ENCODE results near the gene CEP55.
"Not testable (repeated sequence)": the region's sequence is repeated elsewhere in the genome, so short reads cannot be mapped to it uniquely, and the experiment has no call there.

Gene CEP55

DNA sequence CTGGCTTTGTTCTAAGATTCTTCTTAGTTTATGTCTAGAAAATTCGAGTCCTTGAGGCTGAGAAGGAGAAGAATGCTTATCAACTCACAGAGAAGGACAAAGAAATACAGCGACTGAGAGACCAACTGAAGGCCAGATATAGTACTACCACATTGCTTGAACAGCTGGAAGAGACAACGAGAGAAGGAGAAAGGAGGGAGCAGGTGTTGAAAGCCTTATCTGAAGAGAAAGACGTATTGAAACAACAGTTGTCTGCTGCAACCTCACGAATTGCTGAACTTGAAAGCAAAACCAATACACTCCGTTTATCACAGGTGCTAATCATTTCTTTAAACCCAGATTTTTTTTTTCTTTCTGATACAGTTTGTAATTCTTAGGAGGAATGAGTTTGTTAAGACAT is 6.7 kb downstream of the CEP55 start:
- in situ Hi-C loops (cut with MboI; ENCODE audit: low sequenced_read_pairs): no loop called here

DNA sequence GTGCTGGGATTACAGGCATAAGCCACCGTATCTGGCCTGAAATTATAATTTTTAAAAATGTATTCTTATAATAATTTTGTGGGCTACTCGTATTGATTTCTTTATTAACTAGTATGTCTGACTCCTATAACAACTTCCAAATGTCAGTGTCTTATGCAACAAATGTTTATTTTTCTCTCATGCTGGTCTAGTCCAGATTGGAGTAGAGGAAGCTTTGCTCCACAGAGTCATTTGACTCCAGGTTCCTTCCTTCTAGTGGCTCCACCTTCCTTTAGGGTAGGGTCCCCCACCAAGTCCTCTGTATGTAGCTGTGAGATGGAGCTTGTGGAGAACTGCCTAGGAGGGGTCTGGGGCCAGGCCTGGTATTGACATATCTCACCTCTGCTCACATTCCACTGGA is 8.7 kb downstream of the CEP55 start:
- in situ Hi-C loops (cut with MboI; ENCODE audit: low sequenced_read_pairs): no loop called here

DNA sequence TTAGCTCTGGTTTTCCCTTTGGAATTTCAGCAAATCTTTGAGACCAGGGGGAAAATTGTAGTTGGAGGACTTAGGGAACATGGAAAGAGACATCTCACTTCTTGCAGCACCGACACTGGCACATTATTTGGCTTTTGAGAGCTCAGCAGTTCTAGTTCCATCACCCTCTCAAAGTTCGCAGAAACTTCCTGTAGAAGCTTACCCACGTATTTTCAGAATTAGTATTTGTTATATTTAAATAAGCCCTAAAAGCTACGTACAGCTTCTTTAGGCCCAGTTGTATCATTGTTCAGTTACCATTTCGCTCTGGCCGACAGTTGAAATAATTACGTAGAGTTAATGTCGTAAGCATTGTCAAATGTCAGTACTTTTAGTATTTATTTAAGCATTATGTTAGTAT is 13.4 kb downstream of the CEP55 start:
- in situ Hi-C loops (cut with MboI; ENCODE audit: low sequenced_read_pairs): no loop called here

DNA sequence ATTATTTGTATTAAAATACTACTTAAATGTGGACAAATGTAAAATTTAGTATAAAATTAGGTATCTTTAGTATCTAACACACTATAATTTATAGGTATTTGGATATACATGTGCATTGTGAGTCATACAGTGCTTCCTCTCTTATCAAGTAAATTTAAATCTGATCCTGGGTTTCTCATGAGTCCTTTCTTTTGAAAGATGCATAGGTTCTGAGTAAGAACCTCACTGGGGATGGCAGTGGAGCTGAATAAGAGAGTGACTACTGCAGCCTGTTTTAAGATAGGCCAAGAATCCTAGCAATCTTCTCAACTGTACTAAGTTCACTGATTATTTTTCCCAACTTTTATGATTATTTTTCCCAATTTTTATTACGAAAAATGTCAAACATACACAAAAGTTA is 16.2 kb downstream of the CEP55 start:
- in situ Hi-C loops (cut with MboI; ENCODE audit: low sequenced_read_pairs): no loop called here

DNA sequence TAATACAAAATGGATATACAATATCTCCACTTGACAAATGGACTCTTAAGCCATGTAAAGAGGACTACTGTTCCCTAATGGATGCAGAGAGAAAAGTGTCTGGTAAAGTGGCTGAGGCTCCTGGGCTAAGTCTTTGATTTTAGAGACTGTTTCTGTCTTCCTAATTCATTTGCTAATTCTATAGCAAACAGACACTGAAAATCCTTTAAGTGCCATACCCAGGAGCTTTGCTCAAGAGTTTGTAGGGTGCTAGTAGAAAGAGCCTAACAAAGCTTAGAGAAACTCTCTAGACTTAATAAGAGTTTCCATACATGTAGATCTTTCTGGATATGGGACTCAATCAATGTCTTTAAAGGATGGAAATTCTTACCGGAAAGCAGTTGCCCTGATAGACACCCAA is 16.7 kb downstream of the CEP55 start:
- in situ Hi-C loops (cut with MboI; ENCODE audit: low sequenced_read_pairs): no loop called here

DNA sequence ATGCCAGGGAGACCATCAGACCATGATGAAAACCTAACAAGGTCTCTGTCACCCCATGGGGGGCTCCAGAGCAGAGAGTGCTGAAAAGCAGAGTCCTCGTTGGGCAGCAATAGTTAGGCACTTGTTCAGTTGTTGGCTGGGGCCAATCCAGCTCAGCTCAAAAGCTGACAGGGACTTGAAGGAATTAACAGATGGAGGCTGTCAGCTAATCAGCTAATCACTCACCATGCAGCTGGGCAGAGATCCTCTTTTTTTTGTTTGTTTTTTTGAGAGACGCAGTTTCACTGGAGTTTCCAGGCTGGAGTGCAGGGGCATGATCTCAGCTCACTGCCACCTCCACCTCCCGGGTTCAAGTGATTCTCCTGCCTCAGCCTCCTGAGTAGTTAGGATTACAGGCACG is 18.1 kb downstream of the CEP55 start:
- in situ Hi-C loops (cut with MboI; ENCODE audit: low sequenced_read_pairs): no loop called here

DNA sequence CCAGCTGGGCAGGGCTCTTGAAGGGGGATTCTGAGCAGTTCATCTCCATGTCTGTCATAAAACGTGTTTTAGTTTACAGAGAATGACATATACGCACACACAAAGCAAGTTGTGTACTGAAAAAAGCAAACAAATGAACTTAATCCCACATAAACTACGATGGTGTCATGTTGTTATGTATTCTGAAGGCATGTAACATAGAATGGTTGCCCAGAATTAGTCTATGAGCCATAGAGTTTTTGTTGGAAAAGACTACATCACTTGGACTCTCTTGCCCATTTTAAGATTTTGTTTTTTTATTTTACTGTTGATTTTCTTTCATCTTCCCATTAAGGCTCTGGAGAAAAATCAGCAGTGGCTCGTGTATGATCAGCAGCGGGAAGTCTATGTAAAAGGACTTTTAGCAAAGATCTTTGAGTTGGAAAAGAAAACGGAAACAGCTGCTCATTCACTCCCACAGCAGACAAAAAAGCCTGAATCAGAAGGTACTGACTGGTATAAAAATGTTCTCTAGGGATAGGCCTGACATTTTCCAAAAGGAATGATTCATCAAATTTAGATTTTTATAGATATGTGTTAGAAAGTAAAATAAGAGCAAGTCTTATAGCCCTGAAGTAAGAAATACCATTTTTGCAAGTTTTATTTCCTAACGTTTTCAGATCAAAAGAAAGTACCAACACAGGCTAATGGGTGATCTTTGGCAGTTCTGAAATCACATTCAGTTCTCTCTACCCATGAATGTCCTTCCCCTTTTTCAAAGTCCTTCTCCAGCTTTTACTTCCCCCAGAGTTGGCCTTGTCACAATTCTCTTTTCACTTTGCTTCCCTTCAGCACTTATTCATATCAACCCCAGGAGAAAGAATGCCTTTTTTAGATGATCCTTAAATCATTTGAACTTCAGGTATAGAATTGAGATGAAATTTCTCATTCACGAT is 18.9 kb downstream of the CEP55 start:
- in situ Hi-C loops (cut with MboI; ENCODE audit: low sequenced_read_pairs): no loop called here

DNA sequence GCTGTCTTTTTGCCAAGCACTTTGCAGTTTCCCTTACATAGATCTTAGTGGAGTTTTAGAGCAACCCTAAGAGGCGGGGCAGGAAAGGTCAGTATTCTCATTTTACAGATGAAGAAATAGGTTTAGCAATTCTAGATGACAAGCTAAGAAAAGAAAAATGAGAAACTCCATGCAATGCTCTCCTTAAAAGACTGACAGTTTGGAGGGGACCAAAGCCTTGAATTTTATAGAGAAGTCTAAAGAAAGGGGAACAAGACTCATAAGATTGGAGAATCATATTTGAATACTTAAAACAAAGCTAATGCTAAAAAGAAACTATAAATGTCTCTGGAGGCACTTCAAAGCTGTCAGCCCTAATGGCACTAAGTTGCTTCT is 19.6 kb downstream of the CEP55 start:
- in situ Hi-C loops (cut with MboI; ENCODE audit: low sequenced_read_pairs): no loop called here

DNA sequence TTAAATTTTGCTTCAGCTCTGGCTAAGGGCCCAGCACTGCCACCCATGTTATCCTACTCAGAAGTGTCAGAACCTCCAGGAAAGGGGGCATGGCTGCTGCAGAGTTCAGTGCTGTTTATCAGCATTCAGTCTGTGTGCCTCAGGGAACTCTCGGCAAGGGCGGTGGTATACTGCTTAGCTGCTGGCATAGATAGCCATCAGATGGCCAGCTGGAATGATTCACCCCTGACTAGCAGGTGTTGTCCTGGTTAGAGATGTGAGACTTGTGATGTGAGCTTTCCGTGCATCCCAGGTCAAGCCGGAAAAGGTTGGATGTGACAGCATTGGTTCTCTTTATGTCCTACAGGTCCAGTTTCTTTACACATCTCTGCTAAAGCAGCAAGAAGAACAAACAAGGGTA is 22.1 kb downstream of the CEP55 start:
- in situ Hi-C loops (cut with MboI; ENCODE audit: low sequenced_read_pairs): no loop called here

DNA sequence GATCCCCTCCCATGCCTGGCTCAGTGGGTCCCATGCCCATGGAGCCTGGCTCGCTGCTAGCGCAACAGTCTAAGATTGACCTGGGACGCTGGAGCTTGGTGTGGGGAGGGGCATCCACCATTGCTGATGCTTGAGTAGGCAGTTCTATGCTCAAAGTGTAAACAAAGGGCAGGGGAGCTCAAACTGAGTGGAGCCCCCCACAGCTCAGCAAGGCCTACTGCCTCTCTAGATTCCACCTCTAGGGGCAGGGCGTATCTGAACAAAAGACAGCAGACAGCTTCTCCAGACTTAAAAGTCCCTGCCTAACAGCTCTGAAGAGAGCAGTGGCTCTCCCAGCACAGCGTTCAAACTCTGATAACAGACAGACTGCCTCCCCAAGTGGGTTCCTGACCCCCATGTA is 38.9 kb downstream of the CEP55 start:
- in situ Hi-C loops (cut with MboI; ENCODE audit: low sequenced_read_pairs): no loop called here

DNA sequence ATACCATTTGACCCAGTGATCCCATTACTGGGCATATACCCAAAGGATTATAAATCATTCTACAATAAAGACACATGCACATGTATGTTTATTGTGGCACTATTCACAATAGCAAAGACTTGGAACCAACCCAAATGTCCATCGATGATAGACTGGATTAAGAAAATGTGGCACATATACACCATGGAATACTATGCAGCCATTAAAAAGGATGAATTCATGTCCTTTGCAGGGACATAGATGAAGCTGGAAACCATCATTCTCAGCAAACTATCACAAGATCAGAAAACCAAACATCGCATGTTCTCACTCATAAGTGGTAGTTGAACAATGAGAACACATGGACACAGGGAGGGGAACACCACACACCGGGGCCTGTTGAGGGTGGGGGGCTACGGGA is 44.5 kb downstream of the CEP55 start:
- in situ Hi-C loops (cut with MboI; ENCODE audit: low sequenced_read_pairs): not testable (repeated sequence)

DNA sequence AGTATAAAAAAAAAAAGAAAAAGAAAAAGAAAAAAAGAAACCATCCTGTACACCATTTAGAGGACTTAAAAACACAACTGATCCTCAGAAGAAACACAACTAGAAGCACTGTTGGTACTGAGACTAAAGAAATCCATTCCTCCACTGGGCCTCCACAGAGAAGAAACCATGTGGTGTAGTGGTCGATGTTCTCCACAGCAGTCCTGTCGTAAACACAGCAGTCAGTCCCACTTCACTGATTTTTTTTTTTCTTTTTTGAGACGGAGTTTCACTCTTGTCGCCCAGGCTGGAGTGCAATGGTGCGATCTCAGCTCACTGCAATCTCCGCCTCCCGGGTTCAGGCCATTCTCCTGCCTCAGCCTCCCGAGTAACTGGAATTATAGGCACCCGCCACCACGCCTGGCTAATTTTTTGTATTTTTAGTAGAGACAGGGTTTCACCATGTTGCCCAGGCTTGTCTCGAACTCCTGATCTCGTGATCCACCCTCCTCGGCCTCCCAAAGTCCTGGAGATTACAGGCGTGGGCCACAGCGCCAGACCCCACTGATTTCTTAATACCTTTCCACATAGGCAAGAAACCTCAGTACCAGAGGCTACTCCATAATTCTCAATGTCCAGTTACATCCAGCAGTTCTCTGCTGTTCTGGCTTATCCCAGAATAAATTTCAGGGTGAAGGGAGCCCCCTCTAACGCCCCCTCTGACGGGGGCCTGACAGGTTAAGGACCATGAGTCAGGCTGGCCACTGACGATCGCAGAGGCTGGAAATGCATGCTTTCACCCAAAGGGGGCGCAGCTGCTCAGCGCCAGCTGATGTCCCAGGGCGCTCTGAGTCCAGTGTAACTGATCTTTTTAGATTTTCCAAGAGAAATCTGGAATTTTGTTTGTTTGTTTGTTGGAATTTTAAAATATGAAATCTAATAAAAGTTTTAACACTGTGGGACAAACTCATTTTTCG is 45.3 kb downstream of the CEP55 start:
- in situ Hi-C loops (cut with MboI; ENCODE audit: low sequenced_read_pairs): no loop called here

DNA sequence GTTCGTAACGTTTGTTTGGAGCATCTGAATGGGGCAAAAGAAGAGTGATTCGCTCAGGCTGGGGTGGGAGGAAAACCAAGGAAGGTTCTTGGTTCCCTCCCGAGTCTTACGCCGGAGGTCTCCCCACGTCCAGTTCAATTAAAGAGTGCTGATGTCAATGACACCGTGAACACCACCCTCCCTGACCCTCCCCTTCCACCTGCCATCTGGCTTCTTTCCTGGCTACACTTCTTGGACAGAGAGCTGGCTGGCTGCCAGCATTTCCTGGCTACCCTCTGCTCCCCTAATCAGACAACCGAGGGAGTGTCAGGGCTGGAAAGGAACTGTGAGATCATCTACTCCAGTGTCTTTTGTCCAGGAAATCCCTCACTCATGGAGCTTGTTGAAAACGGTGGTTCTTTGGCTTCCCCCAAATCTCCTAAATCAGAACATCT is 46.0 kb downstream of the CEP55 start:
- in situ Hi-C loops (cut with MboI; ENCODE audit: low sequenced_read_pairs): no loop called here

DNA sequence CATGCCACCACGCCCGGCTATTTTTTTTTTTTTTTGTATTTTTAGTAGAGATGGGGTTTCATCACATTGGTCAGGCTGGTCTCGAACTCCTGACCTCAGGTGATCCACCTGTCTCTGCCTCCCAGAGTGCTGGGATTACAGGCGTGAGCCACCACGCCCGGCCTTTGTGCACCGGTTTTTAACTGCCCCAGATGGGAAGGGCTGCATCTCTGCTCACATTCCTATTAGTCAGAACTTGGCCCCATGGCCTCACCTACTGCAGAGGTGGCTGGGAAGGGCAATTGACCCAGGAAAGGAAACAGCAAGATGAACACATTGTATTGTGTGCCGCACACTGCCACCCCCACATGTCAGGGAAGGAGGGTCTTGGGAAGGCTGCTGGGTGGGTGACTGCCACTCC is 50.6 kb downstream of the CEP55 start:
- in situ Hi-C loops (cut with MboI; ENCODE audit: low sequenced_read_pairs): not testable (repeated sequence)

DNA sequence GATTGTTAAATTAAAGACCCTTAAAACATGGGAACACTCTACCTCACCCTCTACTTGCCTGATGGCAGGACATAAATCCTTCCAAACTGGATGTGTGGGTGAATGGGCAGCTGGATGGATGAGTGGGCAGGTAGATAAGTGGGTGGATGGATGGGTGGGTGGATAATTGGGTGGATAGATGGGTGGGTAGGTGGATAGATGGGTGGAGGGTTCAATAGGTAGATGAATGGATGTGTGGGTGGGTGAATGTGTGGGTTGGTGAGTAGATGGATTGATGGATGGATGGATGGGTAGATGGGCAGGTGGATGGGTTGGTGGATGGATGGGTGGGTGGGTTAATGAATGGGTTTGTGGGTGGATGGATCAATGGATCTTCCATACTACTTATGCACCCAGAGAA is 51.1 kb downstream of the CEP55 start:
- in situ Hi-C loops (cut with MboI; ENCODE audit: low sequenced_read_pairs): no loop called here

DNA sequence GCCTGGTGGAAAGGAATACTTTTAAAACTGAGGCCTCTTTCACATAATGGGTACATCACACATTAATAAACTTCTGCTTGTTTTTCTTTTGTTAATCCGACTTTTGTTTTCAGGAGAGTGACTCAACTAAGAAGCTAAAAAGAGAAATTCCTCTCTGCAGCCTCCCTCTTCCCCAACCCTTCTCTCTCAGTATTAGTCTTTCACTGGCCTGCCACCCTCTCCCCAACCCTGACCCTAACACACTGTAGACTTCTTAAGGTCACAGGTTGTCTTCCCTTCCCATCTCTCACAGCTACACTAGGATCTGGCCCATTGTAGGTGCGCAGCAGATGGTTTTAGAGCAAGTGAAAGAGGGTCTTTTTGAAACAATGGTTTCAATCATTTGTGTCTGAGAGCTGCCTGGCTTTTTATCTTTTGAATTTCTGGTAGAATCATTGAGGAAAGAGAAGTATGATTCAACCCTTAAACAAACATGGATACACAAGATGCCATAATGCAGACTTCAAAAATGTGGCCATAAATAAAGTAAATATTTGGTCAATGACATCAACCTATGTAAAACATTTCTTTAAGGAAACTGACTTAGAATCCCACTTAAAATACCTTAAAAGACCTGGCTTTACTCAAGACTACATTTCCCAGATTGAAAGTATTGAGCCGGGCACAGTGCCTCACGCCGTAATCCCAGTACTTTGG is 52.1 kb downstream of the CEP55 start:
- in situ Hi-C loops (cut with MboI; ENCODE audit: low sequenced_read_pairs): no loop called here

DNA sequence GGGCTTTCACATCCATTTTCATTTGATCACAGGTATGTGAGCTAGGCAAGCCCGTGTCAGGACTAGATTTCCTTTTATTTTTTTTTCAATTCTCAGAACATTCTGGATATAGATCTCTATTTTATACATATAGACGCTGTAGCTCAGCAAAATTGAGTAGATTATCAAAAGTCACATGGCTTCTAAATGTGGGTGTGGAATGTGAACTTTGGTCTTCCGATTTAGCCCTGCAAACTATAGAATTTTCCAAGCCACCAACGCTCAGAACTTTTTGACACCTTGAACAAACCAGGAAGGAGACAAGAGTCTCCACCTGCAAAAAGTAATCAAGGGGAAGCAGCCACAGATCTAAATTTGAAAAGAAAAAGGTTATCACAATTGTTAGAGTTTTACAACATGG is 54.2 kb downstream of the CEP55 start:
- in situ Hi-C loops (cut with MboI; ENCODE audit: low sequenced_read_pairs): loop anchor here (10.0 kb wide), 1 partner anchor 114 kb away; no protein-coding TSS in a partner anchor

DNA sequence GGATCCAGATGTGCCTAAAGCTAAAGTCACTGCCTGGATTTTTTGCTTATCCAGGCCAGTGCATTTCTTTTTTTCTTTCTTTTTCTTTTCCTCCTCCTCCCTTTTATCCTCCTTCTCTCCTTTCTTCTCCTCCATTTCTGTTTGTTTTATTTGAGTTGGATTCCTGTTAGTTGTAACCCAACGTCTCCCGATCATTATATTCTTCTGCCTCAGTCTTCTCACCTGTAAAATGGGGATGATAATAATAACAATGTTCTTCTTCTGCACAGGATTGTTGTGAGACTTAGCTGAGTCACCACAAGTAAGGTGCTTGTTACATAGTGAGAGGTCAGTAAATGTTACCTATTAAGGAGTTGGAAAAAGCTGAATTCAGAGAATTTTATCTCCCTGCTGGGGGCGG is 56.4 kb downstream of the CEP55 start:
- in situ Hi-C loops (cut with MboI; ENCODE audit: low sequenced_read_pairs): loop anchor here (10.0 kb wide), 1 partner anchor 112 kb away; no protein-coding TSS in a partner anchor

DNA sequence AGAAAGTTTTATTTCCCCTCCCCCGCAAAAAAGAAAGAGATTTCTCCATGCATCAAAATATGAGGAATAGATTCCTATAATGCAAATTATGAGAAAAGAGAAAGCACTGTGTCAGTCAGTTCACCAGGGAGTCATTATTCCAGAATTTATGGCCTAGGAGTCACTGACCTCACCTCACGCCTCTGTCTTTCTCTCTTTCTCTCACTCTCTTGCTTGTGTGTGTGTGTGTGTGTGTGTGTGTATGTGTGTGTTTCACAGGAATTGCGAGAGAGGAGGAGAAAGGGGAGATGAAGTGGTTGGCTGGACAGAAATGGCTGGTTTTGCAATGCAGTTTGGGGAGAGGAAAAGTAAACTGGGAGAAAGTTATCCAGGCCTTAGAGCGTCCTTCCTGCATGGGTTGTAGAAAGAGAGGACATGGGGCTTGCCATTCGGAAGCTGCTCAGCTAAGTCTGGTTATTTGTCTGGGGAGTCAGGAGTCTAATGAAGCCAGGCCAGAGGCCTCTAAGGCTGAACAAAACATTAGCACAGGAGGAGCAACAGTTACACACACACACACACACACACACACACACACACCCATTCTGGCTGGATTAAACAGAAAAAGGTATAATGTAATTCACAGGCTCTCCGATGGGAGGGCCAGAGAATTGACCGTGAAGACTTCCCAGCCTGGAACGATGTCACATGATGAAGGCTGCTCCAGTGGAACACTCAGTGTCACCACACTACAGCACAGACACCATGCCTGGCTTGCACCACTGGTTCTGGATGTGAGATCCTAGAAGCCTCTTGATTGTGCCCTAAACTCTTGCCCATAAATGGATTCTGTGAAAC is 57.3 kb downstream of the CEP55 start:
- in situ Hi-C loops (cut with MboI; ENCODE audit: low sequenced_read_pairs): loop anchor here (10.0 kb wide), 1 partner anchor 111 kb away; no protein-coding TSS in a partner anchor

DNA sequence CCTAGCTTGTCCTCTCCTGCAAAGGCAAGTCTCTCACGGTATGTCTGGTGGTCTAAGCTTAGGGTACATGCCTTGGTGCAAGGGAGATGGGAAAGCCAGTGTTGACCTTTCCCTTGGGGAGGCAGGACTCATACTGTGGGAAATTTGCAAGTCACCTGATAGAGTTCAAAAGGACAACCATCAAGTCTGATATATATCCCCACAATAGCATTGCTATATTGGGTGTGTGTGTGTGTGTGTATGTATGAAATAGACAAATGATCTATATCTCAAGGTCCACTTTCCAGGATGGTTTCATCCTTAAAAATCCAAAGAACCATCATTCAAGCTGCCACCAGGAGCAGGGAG is 57.9 kb downstream of the CEP55 start:
- in situ Hi-C loops (cut with MboI; ENCODE audit: low sequenced_read_pairs): loop anchor here (10.0 kb wide), 1 partner anchor 111 kb away; no protein-coding TSS in a partner anchor

Data from HL-60/S4 (cell line).